ENCODE data around the gene NRIP3.

Gene NRIP3

DNA sequence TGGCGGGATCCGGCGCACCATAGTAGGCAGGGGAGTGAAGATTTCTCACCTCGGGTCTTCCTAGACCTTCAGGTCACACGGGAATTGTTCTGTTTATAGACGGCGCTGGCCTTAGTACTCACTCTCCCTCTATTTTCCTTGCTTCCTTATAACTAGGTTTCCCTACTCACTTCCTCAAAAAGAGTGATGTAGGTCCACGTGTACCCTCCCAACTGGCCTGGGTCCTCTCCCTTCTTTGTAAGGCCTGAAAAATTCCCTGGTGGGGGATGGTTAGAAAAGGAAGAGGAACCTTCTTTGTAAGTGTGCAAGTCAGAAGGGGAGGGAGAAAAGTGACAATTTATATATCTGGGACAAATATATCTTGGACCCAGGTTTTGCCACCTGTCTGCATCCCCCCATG, 36.6 kb downstream of the NRIP3 start:
- in situ Hi-C loops (cut with HindIII; ENCODE audit: low sequenced_read_pairs) = no loop called here
- TF ChIP-seq, protein P1, sequence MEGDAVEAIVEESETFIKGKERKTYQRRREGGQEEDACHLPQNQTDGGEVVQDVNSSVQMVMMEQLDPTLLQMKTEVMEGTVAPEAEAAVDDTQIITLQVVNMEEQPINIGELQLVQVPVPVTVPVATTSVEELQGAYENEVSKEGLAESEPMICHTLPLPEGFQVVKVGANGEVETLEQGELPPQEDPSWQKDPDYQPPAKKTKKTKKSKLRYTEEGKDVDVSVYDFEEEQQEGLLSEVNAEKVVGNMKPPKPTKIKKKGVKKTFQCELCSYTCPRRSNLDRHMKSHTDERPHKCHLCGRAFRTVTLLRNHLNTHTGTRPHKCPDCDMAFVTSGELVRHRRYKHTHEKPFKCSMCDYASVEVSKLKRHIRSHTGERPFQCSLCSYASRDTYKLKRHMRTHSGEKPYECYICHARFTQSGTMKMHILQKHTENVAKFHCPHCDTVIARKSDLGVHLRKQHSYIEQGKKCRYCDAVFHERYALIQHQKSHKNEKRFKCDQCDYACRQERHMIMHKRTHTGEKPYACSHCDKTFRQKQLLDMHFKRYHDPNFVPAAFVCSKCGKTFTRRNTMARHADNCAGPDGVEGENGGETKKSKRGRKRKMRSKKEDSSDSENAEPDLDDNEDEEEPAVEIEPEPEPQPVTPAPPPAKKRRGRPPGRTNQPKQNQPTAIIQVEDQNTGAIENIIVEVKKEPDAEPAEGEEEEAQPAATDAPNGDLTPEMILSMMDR (IDR thresholded peaks at IDR 0.05; ENCODE audit: low read depth, low read length) = no peak
- no peak for DNase-seq (ENCODE audit: low read depth, low spot score)
- no peak overlapping the region for H3K4me3 ChIP-seq (ENCODE audit: low read depth, low read length)

DNA sequence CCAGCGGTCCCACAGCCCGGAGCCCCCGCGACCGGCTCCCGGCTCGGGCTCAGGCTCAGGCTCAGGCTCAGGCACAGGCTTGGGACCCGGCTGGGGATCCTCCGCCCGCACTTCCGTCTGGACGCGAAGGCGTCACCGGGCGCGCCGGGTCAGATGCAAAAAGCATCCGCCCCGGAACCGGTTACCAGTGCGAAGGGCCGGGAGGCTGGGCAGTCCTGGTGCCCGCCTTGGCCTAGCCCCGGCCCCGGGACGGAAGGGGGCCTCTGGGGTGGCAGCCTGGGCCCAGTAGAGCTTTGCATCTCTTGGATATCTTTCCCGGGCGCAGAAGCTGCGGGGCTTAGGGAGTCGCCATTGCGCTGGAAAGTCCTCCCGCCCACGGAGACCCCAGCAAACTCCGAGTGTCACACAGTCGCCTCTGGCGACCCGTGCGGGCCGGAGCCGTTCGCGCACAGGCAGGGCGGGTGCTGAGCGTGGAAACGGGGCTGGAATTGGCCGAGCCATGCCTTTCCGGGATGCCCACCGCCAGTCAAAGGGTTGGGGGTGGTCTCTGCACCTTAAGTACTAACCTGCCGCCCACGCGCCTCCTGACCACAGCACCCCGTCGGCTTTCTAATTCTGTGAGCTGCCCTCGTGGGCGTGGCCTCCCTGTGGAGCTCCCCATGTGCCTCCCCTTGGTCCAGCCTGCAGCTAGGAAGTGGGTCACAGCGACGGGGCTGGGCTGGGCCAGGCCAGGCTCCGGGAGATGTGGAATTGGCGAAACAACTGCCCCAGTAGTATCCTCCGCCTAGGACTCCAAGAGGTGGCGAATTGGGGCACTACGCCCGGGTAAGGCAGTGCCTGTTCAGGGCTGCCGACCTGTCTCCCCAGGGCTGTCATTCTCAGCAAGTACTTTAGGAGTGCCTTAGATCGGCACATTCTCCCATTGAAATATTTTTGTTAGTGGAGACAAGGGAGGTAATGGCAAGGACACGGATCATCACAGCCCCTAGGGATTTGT, 39.2 kb downstream of the NRIP3 start, which contains the start of gene TMEM9B:
Gene TMEM9B (minus strand): TSS at position 119 of the 997 bp plus-strand sequence. CDS start 129 bp downstream, outside the sequence.
- TF ChIP-seq, protein P1 (IDR thresholded peaks at IDR 0.05; ENCODE audit: low read depth, low read length) = no peak
- peak; percentile 87 for DNase-seq (ENCODE audit: low read depth, low spot score)
- in situ Hi-C loops (cut with HindIII; ENCODE audit: low sequenced_read_pairs) = no loop called here

DNA sequence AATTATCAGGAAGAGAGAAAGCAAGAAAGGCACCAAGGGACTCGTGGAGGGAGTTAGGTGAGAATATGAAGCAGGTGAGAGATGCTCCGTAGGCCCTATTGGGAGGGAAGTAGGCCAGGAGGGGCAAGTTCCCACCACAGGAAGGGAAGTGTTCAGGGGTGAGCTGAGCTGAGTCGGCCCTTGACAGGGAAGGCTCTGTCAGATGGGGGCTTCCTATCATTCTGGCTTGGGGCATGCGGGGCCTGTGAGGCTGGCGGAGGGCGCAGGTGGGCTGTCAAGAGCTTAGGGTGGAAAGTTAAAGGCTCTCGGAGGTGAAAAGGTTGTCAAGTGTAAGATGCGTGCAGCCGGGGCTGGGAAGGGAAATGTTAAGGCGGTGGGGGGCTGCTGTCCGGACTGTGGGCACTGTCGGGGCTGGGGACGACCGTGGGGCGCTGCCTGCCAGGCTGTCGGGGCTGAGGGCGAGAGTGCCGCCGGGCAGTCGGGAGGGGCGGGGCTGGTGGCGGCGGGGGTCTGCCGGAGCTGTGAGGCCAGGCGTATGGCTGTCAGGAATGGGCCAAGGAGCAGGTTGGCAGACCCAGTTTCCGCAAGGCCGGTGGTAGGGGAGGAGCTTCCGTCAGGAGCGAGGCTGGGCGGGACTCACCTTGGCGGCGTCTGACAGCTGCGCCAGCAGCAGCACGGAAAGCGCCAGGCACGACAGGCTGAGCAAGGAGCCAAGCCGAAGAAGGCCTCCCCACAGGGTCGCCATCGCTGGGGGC, 40.1 kb downstream of the NRIP3 start:
- in situ Hi-C loops (cut with HindIII; ENCODE audit: low sequenced_read_pairs) = no loop called here
- no peak for DNase-seq (ENCODE audit: low read depth, low spot score)
- H3K4me3 ChIP-seq (ENCODE audit: low read depth, low read length) = peak overlapping the region; percentile 81
- TF ChIP-seq, protein P1 (IDR thresholded peaks at IDR 0.05; ENCODE audit: low read depth, low read length) = no peak

More for the DNA sequence above, 39.2 kb downstream of the NRIP3 start, which contains the start of gene TMEM9B:
- H3K4me3 ChIP-seq (ENCODE audit: low read depth, low read length) = peak within 1 kb of the TSS; percentile 81

DNA sequence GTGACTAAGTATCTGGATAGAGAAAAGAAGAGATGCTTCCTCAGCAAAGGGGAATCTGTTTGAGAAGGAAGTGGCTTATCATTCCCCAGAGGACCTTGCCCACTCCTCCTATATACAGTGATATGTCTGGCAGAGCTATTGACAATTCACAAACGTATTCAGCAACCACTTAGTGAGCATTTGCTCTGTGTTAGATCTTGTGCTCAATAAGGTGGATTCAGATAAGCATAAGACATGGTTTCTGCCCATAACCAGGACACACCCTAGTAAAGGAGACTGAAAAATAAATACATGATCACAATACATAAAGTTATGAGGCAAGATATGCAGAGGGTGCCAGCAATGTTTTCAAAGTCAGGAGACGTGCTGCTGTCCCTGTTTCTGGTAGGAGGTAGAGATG, 41.0 kb downstream of the NRIP3 start:
- in situ Hi-C loops (cut with HindIII; ENCODE audit: low sequenced_read_pairs) = no loop called here
- DNase-seq (ENCODE audit: low read depth, low spot score) = no peak
- TF ChIP-seq, protein P1 (IDR thresholded peaks at IDR 0.05; ENCODE audit: low read depth, low read length) = no peak
- H3K4me3 ChIP-seq (ENCODE audit: low read depth, low read length) = no peak overlapping the region

DNA sequence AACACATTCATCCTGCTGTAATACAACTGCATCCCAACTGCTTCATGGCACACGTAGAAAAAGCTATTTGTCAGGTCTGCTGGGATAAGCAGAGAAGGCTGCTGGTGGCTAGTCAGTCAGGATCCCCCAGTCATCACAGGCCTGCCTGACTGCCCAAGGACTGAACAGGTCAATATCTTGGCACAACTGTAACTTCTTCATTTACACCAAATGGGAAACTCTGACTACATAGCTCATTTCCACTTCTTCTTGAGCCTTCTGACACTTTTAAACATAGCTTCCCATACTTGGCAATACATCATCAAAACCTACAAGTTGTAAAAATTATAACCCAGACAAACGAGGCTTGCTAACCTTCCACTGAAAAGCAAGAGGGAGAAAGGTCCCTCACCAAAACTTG, 42.4 kb downstream of the NRIP3 start:
- TF ChIP-seq, protein P1 (IDR thresholded peaks at IDR 0.05; ENCODE audit: low read depth, low read length) = no peak
- in situ Hi-C loops (cut with HindIII; ENCODE audit: low sequenced_read_pairs) = no loop called here
- DNase-seq (ENCODE audit: low read depth, low spot score) = no peak
- no peak overlapping the region for H3K4me3 ChIP-seq (ENCODE audit: low read depth, low read length)

DNA sequence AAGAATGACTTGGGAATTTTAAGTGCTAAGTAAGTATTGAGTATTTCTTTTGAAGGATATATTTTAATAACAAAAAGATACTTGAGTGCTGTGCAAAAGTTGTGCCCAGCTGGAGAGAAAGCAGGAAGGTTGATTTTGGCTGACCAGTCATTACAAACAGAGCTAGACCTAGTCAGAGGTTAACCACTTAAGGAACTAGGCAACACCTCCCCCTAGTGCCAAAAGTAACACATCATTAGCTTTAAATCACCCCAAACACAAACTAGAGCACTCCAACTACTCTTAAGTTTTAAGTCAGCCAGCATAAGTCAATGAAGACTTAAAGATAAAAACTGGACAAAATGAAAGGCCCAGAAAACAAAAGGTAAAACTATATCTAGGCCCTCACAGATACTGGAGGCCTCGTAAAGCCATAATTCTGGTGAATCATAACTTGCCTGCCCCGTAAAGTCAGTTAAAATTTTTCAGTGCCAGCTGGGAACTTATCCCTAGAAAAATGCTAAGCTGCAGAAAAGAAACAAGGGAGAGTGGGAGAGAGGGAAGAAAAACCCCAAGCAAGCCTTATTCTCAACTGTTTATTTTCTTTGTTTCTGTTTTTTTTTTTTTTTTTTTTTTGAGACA, 44.1 kb downstream of the NRIP3 start:
- no peak overlapping the region for H3K4me3 ChIP-seq (ENCODE audit: low read depth, low read length)
- DNase-seq (ENCODE audit: low read depth, low spot score) = peak; percentile 86
- in situ Hi-C loops (cut with HindIII; ENCODE audit: low sequenced_read_pairs) = no loop called here
- TF ChIP-seq, protein P1 (IDR thresholded peaks at IDR 0.05; ENCODE audit: low read depth, low read length) = peak; percentile 65
